ENCODE results near the gene SAMD4A.

GRCh38 chr14:54834727-54835126, 267.8 kb downstream of the SAMD4A start:
- TF ChIP-seq REST (IDR thresholded peaks at IDR 0.05; ENCODE audit: insufficient replicate concordance, low read depth) (no peak), CTCF (IDR thresholded peaks at IDR 0.05; ENCODE audit: insufficient read depth, low read length) (no peak)

All from HL-60 (cell line).